Central memory CD8-positive, alpha-beta T cell (primary cell): Measurements from ENCODE around the gene PCSK4.

Source experiments
- ATAC-seq: fragments of 150-1000 bp; cut with Tn5 transposase; replicated peaks from 2 replicates; pipeline ENCODE4 v1.10.0; 2022; ENCODE audit warnings: mild to moderate bottlenecking, moderate FRiP score, moderate number of reproducible peaks; ENCODE audit not compliant: poor library complexity, severe bottlenecking; ENCODE audit errors: extremely low read depth
- DNase-seq, 2 donors: peaks; one replicate each; pipeline ENCODE4 v3.0.0; 2021; ENCODE audit warnings: low spot score in 2 of 2
- H3K27ac Mint-ChIP-seq: one replicate; pipeline ENCODE4 v1.8.0; 2022; ENCODE audit warnings: low read depth, mild to moderate bottlenecking, moderate library complexity, mixed read lengths
- H3K27me3 Mint-ChIP-seq: one replicate; pipeline ENCODE4 v1.8.0; 2022; ENCODE audit warnings: mixed read lengths
- H3K36me3 Mint-ChIP-seq: one replicate; pipeline ENCODE4 v1.8.0; 2022; ENCODE audit warnings: mild to moderate bottlenecking, moderate library complexity, mixed read lengths; ENCODE audit not compliant: insufficient read depth
- H3K4me1 Mint-ChIP-seq: one replicate; pipeline ENCODE4 v1.8.0; 2022; ENCODE audit warnings: mixed read lengths
- H3K4me3 Mint-ChIP-seq: one replicate; pipeline ENCODE4 v1.8.0; 2022; ENCODE audit warnings: mild to moderate bottlenecking, moderate library complexity, mixed read lengths
- H3K9me3 Mint-ChIP-seq: one replicate; pipeline ENCODE4 v1.8.0; 2022; ENCODE audit warnings: mixed read lengths

The PCSK4 gene

DNA sequence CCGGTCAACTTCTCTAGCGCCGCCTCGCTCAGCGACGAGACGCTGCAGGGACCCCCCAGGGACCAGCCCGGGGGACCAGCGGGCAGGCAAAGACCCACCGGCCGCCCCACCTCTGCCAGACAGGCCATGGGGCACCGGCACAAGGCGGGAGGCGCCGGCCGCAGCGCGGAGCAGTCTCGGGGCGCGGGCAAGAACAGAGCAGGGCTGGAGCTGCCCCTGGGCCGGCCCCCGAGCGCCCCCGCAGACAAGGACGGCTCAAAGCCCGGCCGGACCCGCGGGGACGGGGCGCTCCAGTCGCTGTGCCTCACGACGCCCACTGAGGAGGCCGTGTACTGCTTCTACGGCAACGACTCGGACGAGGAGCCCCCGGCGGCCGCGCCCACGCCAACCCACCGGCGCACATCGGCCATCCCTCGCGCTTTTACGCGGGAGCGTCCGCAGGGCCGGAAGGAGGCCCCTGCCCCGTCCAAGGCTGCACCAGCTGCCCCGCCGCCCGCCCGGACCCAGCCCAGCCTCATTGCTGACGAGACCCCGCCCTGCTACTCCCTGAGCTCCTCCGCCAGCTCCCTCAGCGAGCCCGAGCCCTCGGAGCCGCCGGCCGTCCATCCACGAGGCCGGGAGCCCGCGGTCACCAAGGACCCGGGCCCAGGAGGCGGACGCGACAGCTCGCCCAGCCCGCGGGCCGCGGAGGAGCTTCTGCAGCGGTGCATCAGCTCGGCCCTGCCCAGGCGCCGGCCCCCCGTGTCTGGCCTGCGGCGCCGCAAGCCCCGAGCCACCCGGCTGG lies 22.5 kb downstream of the PCSK4 start:
- DNase-seq (no peak), ATAC-seq (no peak)
- Mint-ChIP-seq H3K27me3 (no peaks in the 10 kb centered on the region), H3K36me3 (peaks cover 2% of the 10 kb centered on the region), H3K9me3 (no peaks in the 10 kb centered on the region), H3K4me3 (no peak overlapping the region), H3K4me1 (peaks cover 5% of the 10 kb centered on the region), H3K27ac (no peak overlapping the region)

DNA sequence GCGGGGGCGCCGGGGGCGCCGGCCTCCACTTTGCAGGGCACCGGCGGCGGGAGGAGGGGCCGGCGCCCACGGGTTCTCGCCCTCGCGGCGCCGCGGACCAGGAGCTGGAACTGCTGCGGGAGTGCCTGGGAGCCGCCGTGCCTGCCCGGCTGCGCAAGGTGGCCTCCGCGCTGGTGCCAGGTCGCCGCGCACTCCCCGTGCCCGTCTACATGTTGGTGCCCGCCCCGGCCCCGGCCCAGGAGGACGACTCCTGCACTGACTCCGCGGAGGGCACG lies 23.0 kb downstream of the PCSK4 start:
- Mint-ChIP-seq H3K4me3 (no peak overlapping the region), H3K9me3 (no peaks in the 10 kb centered on the region), H3K27me3 (no peaks in the 10 kb centered on the region), H3K27ac (no peak overlapping the region), H3K4me1 (peaks cover 5% of the 10 kb centered on the region), H3K36me3 (peaks cover 4% of the 10 kb centered on the region)
- no peak for DNase-seq
- no peak for ATAC-seq

DNA sequence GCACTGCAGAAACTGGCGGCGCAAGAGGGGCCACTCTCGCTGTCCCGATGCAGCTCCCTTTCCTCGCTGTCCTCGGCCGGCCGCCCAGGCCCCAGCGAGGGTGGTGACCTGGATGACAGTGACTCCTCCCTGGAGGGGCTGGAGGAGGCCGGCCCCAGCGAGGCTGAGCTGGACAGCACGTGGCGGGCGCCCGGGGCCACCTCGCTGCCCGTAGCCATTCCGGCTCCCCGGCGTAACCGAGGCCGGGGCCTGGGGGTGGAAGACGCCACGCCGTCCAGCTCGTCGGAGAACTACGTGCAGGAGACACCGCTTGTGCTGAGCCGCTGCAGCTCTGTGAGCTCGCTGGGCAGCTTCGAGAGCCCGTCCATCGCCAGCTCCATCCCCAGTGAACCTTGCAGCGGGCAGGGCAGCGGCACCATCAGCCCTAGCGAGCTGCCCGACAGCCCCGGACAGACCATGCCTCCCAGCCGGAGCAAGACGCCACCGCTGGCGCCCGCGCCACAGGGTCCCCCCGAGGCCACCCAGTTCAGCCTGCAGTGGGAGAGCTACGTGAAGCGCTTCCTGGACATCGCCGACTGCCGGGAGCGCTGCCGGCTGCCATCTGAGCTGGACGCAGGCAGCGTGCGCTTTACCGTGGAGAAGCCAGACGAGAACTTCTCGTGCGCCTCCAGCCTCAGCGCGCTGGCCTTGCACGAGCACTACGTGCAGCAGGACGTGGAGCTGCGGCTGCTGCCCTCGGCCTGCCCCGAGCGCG lies 23.5 kb downstream of the PCSK4 start:
- Mint-ChIP-seq H3K36me3 (peaks cover 4% of the 10 kb centered on the region), H3K4me3 (no peak overlapping the region), H3K27me3 (no peaks in the 10 kb centered on the region), H3K27ac (no peak overlapping the region), H3K9me3 (no peaks in the 10 kb centered on the region), H3K4me1 (peaks cover 5% of the 10 kb centered on the region)
- ATAC-seq = no peak
- no peak for DNase-seq

DNA sequence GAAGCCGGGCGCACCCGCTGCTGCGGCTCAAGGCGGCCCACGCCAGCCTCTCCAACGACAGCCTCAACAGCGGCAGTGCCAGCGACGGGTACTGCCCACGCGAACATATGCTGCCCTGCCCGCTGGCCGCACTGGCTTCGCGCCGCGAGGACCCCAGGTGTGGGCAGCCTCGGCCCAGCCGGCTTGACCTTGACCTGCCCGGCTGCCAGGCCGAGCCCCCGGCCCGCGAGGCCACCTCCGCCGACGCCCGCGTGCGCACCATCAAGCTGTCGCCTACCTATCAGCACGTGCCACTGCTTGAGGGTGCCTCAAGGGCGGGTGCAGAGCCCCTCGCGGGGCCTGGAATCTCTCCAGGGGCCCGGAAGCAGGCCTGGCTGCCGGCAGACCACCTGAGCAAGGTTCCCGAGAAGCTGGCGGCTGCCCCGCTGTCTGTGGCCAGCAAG lies 24.1 kb downstream of the PCSK4 start:
- no peaks in the 10 kb centered on the region for H3K27me3 Mint-ChIP-seq
- peaks cover 1% of the 10 kb centered on the region for H3K4me1 Mint-ChIP-seq
- H3K4me3 Mint-ChIP-seq = no peak overlapping the region
- DNase-seq (no peak), ATAC-seq (no peak)
- H3K36me3 Mint-ChIP-seq = peaks cover 4% of the 10 kb centered on the region
- no peak overlapping the region for H3K27ac Mint-ChIP-seq
- no peaks in the 10 kb centered on the region for H3K9me3 Mint-ChIP-seq

DNA sequence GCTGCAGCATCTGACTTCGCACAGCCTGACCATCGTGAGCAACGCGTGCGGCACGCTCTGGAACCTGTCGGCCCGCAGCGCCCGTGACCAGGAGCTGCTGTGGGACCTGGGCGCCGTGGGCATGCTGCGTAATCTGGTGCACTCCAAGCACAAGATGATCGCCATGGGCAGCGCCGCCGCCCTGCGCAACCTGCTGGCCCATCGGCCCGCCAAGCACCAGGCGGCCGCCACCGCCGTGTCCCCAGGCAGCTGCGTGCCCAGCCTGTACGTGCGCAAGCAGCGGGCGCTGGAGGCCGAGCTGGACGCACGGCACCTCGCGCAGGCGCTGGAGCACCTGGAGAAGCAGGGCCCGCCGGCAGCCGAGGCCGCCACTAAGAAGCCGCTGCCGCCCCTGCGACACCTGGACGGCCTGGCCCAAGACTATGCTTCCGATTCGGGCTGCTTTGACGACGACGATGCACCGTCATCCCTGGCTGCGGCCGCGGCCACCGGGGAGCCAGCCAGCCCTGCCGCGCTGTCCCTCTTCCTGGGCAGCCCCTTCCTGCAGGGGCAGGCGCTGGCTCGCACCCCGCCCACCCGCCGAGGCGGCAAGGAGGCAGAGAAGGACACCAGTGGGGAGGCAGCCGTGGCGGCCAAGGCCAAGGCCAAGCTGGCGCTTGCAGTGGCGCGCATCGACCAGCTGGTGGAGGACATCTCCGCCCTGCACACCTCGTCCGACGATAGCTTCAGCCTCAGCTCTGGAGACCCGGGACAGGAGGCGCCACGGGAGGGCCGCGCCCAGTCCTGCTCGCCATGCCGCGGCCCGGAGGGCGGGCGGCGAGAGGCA lies 24.7 kb downstream of the PCSK4 start:
- no peaks in the 10 kb centered on the region for H3K4me1 Mint-ChIP-seq
- ATAC-seq (no peak), DNase-seq (no peak)
- H3K9me3 Mint-ChIP-seq = no peaks in the 10 kb centered on the region
- no peak overlapping the region for H3K27ac Mint-ChIP-seq
- peaks cover 4% of the 10 kb centered on the region for H3K36me3 Mint-ChIP-seq
- no peak overlapping the region for H3K4me3 Mint-ChIP-seq
- H3K27me3 Mint-ChIP-seq = no peaks in the 10 kb centered on the region

DNA sequence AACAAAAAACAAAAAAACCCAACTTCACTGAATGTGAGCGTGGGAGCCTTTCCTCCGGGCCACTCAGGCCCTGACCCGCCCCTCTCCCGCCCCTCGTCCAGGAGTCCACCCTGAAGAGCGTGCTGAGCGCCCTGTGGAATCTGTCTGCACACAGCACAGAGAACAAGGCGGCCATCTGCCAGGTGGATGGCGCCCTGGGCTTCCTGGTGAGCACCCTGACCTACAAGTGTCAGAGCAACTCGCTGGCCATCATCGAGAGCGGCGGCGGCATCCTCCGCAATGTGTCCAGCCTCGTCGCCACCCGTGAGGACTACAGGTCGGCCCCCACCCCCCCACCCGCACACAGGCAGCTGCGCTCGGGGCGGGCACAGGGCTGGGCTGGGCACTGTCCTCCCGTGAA lies 28.3 kb downstream of the PCSK4 start:
- Mint-ChIP-seq H3K27ac (no peak overlapping the region), H3K4me1 (no peaks in the 10 kb centered on the region), H3K4me3 (no peak overlapping the region), H3K36me3 (peaks cover 7% of the 10 kb centered on the region), H3K27me3 (no peaks in the 10 kb centered on the region), H3K9me3 (no peaks in the 10 kb centered on the region)
- DNase-seq = no peak
- no peak for ATAC-seq

DNA sequence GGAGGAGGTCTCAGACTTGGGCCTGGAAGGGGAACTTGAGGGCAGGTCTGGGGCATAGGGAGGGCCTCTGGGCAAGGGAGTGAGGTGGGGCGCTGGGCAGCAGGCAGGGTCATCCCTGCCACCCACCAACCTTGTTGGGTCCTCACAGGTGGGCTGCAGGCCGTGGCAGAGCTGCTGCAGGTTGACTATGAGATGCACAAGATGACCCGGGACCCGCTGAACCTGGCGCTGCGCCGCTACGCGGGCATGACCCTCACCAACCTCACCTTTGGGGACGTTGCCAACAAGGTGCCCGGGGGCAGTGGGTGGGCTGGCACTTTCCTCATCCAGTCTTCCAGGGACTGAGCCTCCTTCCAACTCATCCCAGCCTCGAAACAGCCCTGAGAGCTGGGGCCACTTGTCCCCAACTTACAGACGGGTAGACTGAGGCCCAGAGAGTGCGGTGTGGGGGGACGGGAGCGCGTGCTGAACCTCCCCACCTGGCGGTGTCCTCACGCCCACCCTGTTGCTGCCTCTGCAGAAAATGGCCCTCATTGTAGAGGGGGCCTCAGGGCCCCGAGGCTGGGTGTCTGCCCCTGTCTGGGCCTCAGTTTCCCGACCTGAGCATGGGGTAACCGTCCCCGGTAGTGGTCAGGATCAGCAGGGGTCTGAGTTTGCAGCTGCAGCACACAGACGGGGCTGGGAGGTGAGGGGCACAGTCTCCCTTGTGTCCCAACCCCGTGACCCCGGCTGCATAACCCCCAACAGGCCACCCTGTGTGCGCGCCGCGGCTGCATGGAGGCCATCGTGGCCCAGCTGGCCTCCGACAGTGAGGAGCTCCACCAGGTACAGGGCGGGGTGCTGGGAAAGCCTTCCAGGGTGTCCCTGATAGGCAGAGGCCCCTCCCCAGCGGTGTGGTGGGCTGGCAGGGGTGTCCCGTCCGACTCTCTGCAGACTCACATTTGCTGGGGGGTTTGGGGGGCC lies 29.8 kb downstream of the PCSK4 start:
- peaks cover 7% of the 10 kb centered on the region for H3K27me3 Mint-ChIP-seq
- DNase-seq = no peak
- no peaks in the 10 kb centered on the region for H3K9me3 Mint-ChIP-seq
- H3K4me1 Mint-ChIP-seq = peaks cover 6% of the 10 kb centered on the region
- H3K27ac Mint-ChIP-seq = no peak overlapping the region
- H3K36me3 Mint-ChIP-seq = peaks cover 12% of the 10 kb centered on the region
- H3K4me3 Mint-ChIP-seq = no peak overlapping the region
- no peak for ATAC-seq

DNA sequence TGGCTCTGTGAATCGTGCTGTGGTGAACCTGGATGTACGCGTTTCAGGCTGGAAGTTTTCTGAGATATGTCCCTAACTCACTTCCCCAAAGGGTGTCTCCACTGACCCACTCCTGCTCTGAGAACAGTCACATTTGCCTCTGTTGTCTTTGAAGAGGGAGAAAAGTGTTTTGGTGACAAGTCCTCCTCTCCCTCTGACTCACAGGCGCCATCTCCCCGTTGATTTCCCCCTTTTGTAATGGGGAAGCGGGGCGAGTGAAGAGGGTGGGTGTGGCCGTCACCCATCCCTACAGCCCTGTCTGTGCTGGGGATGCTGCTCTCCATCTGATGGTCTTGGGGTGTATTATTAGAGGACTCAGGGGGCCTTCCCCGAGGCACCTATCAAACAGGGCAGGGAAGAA lies 30.7 kb downstream of the PCSK4 start:
- Mint-ChIP-seq H3K27me3 (peaks cover 16% of the 10 kb centered on the region), H3K27ac (no peak overlapping the region), H3K4me3 (no peak overlapping the region), H3K9me3 (no peaks in the 10 kb centered on the region), H3K4me1 (peaks cover 12% of the 10 kb centered on the region), H3K36me3 (peaks cover 12% of the 10 kb centered on the region)
- no peak for ATAC-seq
- DNase-seq = no peak

DNA sequence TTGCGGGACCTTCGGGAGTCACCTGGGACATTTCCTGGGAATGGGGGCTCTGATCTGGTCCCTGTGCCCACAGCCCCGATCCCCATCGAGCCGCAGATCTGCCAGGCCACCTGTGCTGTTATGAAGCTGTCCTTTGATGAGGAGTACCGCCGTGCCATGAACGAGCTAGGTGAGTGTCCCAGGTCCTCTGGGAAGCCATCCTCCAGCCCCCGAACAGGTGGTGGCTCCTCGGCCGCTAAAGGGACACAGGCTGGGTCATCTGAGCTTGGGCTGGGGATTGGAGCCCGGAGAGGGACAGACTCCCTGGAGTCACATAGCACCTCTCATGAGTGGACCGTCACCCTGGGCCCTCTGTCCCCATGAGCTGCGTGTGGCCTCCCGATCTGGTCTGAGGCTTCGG lies 32.3 kb downstream of the PCSK4 start:
- H3K27me3 Mint-ChIP-seq = peaks cover 30% of the 10 kb centered on the region
- DNase-seq = no peak
- H3K4me1 Mint-ChIP-seq = peaks cover 16% of the 10 kb centered on the region
- no peak overlapping the region for H3K4me3 Mint-ChIP-seq
- no peak for ATAC-seq
- H3K9me3 Mint-ChIP-seq = no peaks in the 10 kb centered on the region
- peaks cover 12% of the 10 kb centered on the region for H3K36me3 Mint-ChIP-seq
- no peak overlapping the region for H3K27ac Mint-ChIP-seq

DNA sequence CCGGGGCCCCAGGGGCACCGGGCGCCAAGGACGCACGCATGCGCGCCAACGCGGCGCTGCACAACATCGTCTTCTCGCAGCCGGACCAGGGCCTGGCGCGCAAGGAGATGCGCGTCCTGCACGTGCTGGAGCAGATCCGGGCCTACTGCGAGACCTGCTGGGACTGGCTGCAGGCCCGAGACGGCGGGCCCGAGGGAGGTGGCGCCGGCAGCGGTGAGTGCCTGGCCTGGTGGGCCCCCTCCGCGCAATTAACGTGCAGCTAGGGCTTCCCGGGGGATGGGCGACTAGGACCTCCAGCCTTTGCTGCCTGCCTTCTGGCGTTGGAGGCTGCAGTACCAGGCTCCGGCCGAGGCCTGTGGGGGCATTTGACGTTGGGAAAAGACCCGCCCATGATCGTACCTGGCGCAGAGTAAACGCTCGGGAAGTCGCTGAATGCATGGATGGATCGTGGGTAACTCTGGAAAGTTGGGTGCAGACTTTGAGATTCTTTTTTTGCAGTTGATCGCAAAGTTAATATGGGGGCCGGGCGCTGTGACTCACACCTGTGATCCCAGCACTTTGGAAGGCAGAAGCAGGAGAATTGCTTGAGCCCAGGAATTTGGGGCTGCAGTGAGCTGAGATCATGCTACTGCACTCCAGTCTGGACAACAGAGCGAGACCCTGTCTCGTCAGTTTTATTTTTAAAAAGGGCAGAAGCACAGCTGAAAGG lies 33.0 kb downstream of the PCSK4 start:
- Mint-ChIP-seq H3K4me3 (no peak overlapping the region), H3K27me3 (peaks cover 37% of the 10 kb centered on the region), H3K27ac (no peak overlapping the region), H3K9me3 (no peaks in the 10 kb centered on the region), H3K4me1 (peaks cover 16% of the 10 kb centered on the region), H3K36me3 (peaks cover 10% of the 10 kb centered on the region)
- DNase-seq (no peak), ATAC-seq (no peak)

DNA sequence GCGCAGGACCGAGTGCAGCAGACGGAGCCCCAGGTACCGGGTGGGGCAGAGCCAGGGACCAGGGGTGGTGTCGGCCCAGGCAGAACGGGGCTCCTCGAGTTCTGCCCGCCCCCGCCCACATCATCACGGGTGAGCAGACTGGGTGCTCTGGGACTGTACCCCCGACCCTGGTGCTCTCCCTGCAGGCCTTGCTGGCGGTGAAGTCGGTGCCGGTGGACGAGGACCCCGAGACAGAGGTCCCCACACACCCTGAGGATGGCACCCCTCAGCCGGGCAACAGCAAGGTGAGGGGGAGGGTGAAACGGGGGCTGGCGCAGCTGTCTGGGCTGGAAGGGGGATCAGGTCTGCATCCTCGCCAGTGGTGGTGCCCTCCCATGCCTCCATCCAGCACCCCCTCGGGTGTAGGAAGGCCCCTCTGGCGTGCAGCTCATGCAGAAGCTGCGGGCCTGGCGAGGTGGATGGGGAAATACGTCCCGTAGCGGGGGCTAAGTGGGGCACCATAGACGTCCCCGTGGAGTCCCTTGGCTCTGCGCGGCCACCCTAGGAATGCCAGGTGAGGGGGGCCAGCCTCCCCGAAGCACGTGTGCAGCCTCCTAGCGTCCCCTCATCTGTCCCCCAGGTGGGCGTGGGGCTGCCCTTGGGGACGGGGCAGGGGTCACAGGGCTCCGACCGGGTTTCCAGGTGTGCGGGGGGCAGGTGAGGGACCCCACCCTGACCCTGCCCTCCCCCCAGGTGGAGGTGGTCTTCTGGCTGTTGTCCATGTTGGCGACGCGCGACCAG lies 33.8 kb downstream of the PCSK4 start:
- Mint-ChIP-seq H3K9me3 (no peaks in the 10 kb centered on the region), H3K27ac (no peak overlapping the region), H3K36me3 (peaks cover 10% of the 10 kb centered on the region), H3K4me1 (peaks cover 16% of the 10 kb centered on the region), H3K27me3 (peaks cover 45% of the 10 kb centered on the region), H3K4me3 (no peak overlapping the region)
- DNase-seq (no peak), ATAC-seq (no peak)
